HepG2 (cell line): Measurements from ENCODE around the gene RPS6KB1. TPM values are rescaled to one million over a fixed set of nuclear protein-coding genes. Genes with fewer than 3 reads are reported as not detected.

ENCODE experiments used
- ATAC-seq: fragments of 200-7000 bp; cut with Tn5 transposase; 3 replicates; pipeline ENCODE4 v1.9.1; 2020; ENCODE audit warnings: mild to moderate bottlenecking, moderate library complexity
- BruUV-seq: library from RNA; stranded (reverse); fragments of 400-500 nt; replicated peaks from 2 replicates; lab custom pipeline; 2021; lab: Mats Ljungman, UMichigan
- CTCF ChIA-PET: fragments of 300-600 bp; formaldehyde crosslinking; extraction: SDS; loops from one replicate; lab custom pipeline; 2021; ENCODE audit warnings: low total read pairs, inconsistent platforms, low intra/inter-chr PET ratio; lab: Yijun Ruan, JAX
- POLR2A ChIA-PET: fragments of 350-600 bp; sonication (Branson Sonifier 250); formaldehyde crosslinking; loops from one replicate; lab custom pipeline; 2020; ENCODE audit warnings: antibody characterized with exemption, inconsistent platforms; lab: Yijun Ruan, JAX
- DNase-seq: peaks from one replicate; pipeline ENCODE4 v3.0.0-alpha.2; 2015; ENCODE audit warnings: low spot score
- FAIRE-seq: peaks from 3 replicates; lab custom pipeline; 2011; peaks lifted over from hg19 to GRCh38; lab: Jason Lieb, UNC
- H2AFZ ChIP-seq: one replicate; pipeline ENCODE4 v1.6.1; 2011; ENCODE audit warnings: low read length, inconsistent platforms
- H3K27ac ChIP-seq: fragments of 300-600 bp; 3 replicates; pipeline ENCODE4 v1.8.0; 2011; ENCODE audit warnings: mixed run types, mild to moderate bottlenecking, mixed read lengths, low read length, inconsistent platforms; ENCODE audit not compliant: insufficient read depth; ENCODE audit errors: extremely low read length
- H3K27me3 ChIP-seq, 2 experiments: fragments of 200-600 bp in 1 of 2; 2 replicates in 1 of 2; 3 replicates in 1 of 2; pipeline versions ENCODE4 v1.6.0 to v1.8.0; 2011; ENCODE audit warnings: low read length in 2 of 2, mild to moderate bottlenecking in 2 of 2, moderate library complexity in 2 of 2, inconsistent platforms in 1 of 2; ENCODE audit not compliant: insufficient read depth in 2 of 2, control insufficient read depth in 1 of 2
- H3K36me3 ChIP-seq, 2 experiments: fragments of 200-600 bp in 1 of 2; replicated peaks in 1 of 2; 2 replicates in 1 of 2; 3 replicates in 1 of 2; pipeline versions ENCODE4 v1.5.1 to v1.8.0; 2011; ENCODE audit warnings: low read length in 2 of 2, inconsistent platforms in 1 of 2; ENCODE audit not compliant: insufficient read depth in 2 of 2, control insufficient read depth in 1 of 2
- H3K4me1 ChIP-seq: 2 replicates; pipeline ENCODE4 v1.5.1; 2012; ENCODE audit warnings: low read length, inconsistent platforms; ENCODE audit not compliant: insufficient read depth
- H3K4me2 ChIP-seq: 2 replicates; pipeline ENCODE4 v1.6.0; 2011; ENCODE audit warnings: low read depth, low read length, inconsistent platforms
- H3K4me3 ChIP-seq, 3 experiments: fragments of 200-600 bp in 1 of 3; sonication (generic), shearing (Covaris generic) in 1 of 3; replicated peaks in 1 of 3; 2 replicates each; pipeline ENCODE4 v1.5.1; 2011 to 2016; ENCODE audit warnings: low read length in 3 of 3, inconsistent platforms in 2 of 3, low read depth in 2 of 3, mild to moderate bottlenecking in 2 of 3, control low read depth in 1 of 3, mixed read lengths in 1 of 3; ENCODE audit not compliant: insufficient read depth in 1 of 3
- H3K79me2 ChIP-seq: one replicate; pipeline ENCODE4 v1.6.1; 2011; ENCODE audit warnings: low read length, inconsistent platforms; ENCODE audit not compliant: insufficient read depth
- H3K9ac ChIP-seq: 2 replicates; pipeline ENCODE4 v1.6.0; 2011; ENCODE audit warnings: mild to moderate bottlenecking, low read depth, low read length, inconsistent platforms; ENCODE audit not compliant: insufficient read depth
- H3K9me3 ChIP-seq: 2 replicates; pipeline ENCODE4 v1.5.1; 2012; ENCODE audit warnings: mild to moderate bottlenecking, low read length
- H4K20me1 ChIP-seq: 2 replicates; pipeline ENCODE4 v1.6.0; 2011; ENCODE audit warnings: inconsistent platforms, mild to moderate bottlenecking, low read length, moderate library complexity; ENCODE audit not compliant: insufficient read depth
- AKAP8 ChIP-seq: sonication (generic); formaldehyde crosslinking; IDR thresholded peaks from 2 replicates; pipeline ENCODE4 v1.5.1; 2020; ENCODE audit warnings: mild to moderate bottlenecking, missing genetic modification reagents
- FOXK1 ChIP-seq: sonication (generic); formaldehyde crosslinking; IDR thresholded peaks from 2 replicates; pipeline ENCODE4 v1.4.0; 2020; ENCODE audit warnings: low read depth, missing genetic modification reagents, borderline replicate concordance
- FOXM1 ChIP-seq: sonication (generic); formaldehyde crosslinking; IDR thresholded peaks from 2 replicates; pipeline ENCODE4 v1.5.0; 2020; ENCODE audit warnings: missing genetic modification reagents
- HBP1 ChIP-seq: IDR thresholded peaks from 2 replicates; pipeline ENCODE4 v1.6.1; 2016; ENCODE audit warnings: low read depth, control low read depth
- HOXA3 ChIP-seq: sonication (generic); formaldehyde crosslinking; IDR thresholded peaks from 2 replicates; pipeline ENCODE4 v1.5.0; 2020; ENCODE audit warnings: missing genetic modification reagents
- NCOA2 ChIP-seq: sonication (generic); formaldehyde crosslinking; IDR thresholded peaks from 2 replicates; pipeline ENCODE4 v1.8.0; 2022; ENCODE audit warnings: inconsistent platforms
- PBX2 ChIP-seq: IDR thresholded peaks from 2 replicates; pipeline ENCODE4 v1.6.1; 2016; ENCODE audit warnings: control low read depth
- PLRG1 ChIP-seq: fragments of 450-650 bp; conservative IDR thresholded peaks from 2 replicates; pipeline ENCODE4 v1.6.1; 2016
- SMAD3 ChIP-seq: sonication (generic); formaldehyde crosslinking; IDR thresholded peaks from 2 replicates; pipeline ENCODE4 v1.4.0; 2020; ENCODE audit warnings: missing genetic modification reagents
- SOX5 ChIP-seq: IDR thresholded peaks from 2 replicates; pipeline ENCODE4 v1.6.1; 2016; ENCODE audit warnings: borderline replicate concordance
- SPEN ChIP-seq: sonication (generic); formaldehyde crosslinking; IDR thresholded peaks from 2 replicates; pipeline ENCODE4 v1.5.1; 2020; ENCODE audit warnings: low read depth, mild to moderate bottlenecking, missing genetic modification reagents
- STAT6 ChIP-seq: sonication (generic); formaldehyde crosslinking; IDR thresholded peaks from 2 replicates; pipeline ENCODE4 v1.4.0; 2020; ENCODE audit warnings: missing genetic modification reagents, mild to moderate bottlenecking, borderline replicate concordance
- ZBTB33 ChIP-seq: sonication (generic); formaldehyde crosslinking; IDR thresholded peaks from 2 replicates; pipeline ENCODE4 v1.4.0; 2020; ENCODE audit warnings: missing genetic modification reagents
- ZBTB38 ChIP-seq: sonication (generic); formaldehyde crosslinking; IDR thresholded peaks from 2 replicates; pipeline ENCODE4 v1.5.1; 2020; ENCODE audit warnings: mild to moderate bottlenecking, missing genetic modification reagents
- ZFP1 ChIP-seq: IDR thresholded peaks from 2 replicates; pipeline ENCODE4 v1.6.1; 2016
- ZNF3 ChIP-seq: IDR thresholded peaks from 2 replicates; pipeline ENCODE4 v1.7.0; 2017; ENCODE audit warnings: inconsistent platforms
- ZNF496 ChIP-seq: sonication (generic); formaldehyde crosslinking; IDR thresholded peaks from 2 replicates; pipeline ENCODE4 v1.8.1; 2023; ENCODE audit warnings: mild to moderate bottlenecking, moderate library complexity, missing genetic modification reagents; ENCODE audit not compliant: insufficient replicate concordance
- ZNF580 ChIP-seq: IDR thresholded peaks from 2 replicates; pipeline ENCODE4 v1.6.1; 2016; ENCODE audit warnings: low read depth, borderline replicate concordance
- ZNF746 ChIP-seq: sonication (generic); formaldehyde crosslinking; IDR thresholded peaks from 2 replicates; pipeline ENCODE4 v1.8.0; 2022; ENCODE audit warnings: mild to moderate bottlenecking, missing genetic modification reagents
- WGBS: methylation state at CpG from one replicate; pipeline ENCODE4 v1.1.6; 2017; ENCODE audit warnings: low lambda C conversion rate; 5-methylcytosine and 5-hydroxymethylcytosine counted together
- in situ Hi-C: cut with HindIII; loops from 2 replicates; pipeline ENCODE4 v1.10.0; 2017; ENCODE audit warnings: low pct_unique_long_range_greater_than_20kb; ENCODE audit not compliant: extremely low pct_ligation_motif_present
- intact Hi-C: fragments of 100-400 bp; cut with micrococcal nuclease; formaldehyde crosslinking; loops from one replicate; pipeline ENCODE4 v1.10.0; 2022; ENCODE audit not compliant: unreplicated experiment
- polyA plus RNA-seq, 8 experiments: library from polyadenylated mRNA; depleted of rRNA in 3 of 8; stranded (reverse) in 7 of 8; unstranded in 1 of 8; fragments of >200 nt; fragmentation: Illumina TruSeq in 4 of 8; extraction: Trizol in 4 of 8; gene quantifications; 2 replicates each; pipeline versions ENCODE4 v1.2.1 to v1.2.3, GENCODE V29; 2011 to 2016; ENCODE audit warnings: low read depth in 4 of 8, missing spikeins in 1 of 8, mixed read lengths in 1 of 8; ENCODE audit not compliant: insufficient read depth in 1 of 8
- total RNA-seq, 5 experiments: library from RNA; depleted of rRNA; stranded (reverse); fragments of >200 nt; fragmentation: Illumina TruSeq; extraction: Trizol; gene quantifications; 2 replicates each; pipeline ENCODE4 v1.2.3, GENCODE V29; 2016; ENCODE audit warnings: low read depth in 1 of 5

The RPS6KB1 gene
- total and polyA plus RNA-seq, 2 of the 13 experiments (the other 11 are each of a cell fraction or from before 2014, with no cell fraction given) = 16.5 to 42.2 TPM

- H4K20me1 ChIP-seq = no peaks in the 10 kb centered on the region
- DNase-seq (peak; percentile 75), ATAC-seq (peak; percentile 7; the same call in 2 of the 3 replicates), FAIRE-seq (no peak)
- H3K9me3 ChIP-seq = no peaks in the 10 kb centered on the region
- peaks cover under 1% of the 10 kb centered on the region for H3K79me2 ChIP-seq
- peak overlapping the region; percentile 48 for H3K27ac ChIP-seq
- ChIA-PET CTCF (no interaction called here), POLR2A (interaction anchor here (0.6 to 20.0 kb wide), 7 partner anchors 8 to 141 kb away, joined by 3 to 501 read pairs (median 4); partner anchors contain the start of genes PTRH2 and VMP1)
- 35% methylated on average over 7 of the region's 7 CpGs for WGBS
- H2AFZ ChIP-seq = no peak overlapping the region
- no peak overlapping the region; a peak in 1 of 6 replicates for H3K4me3 ChIP-seq
- H3K36me3 ChIP-seq = no peaks in the 10 kb centered on the region
- in situ Hi-C loops = no loop called here
- peak overlapping the region; percentile 32 for H3K9ac ChIP-seq
- intact Hi-C loops = loop anchor here (5.0 kb wide), 1 partner anchor 44 kb away; the partner anchor contains the start of genes RPS6KB1 and TUBD1
- no TSS peak for BruUV-seq
- H3K4me2 ChIP-seq = peak overlapping the region; percentile 38
- no peaks in the 10 kb centered on the region for H3K27me3 ChIP-seq
- peaks cover 95% of the 10 kb centered on the region for H3K4me1 ChIP-seq
- TF ChIP-seq PLRG1 = no peak
- peak; percentile 66; the same call in 1 of the 2 replicates for TF ChIP-seq ZNF3
- TF ChIP-seq FOXM1 (CRISPR knock-in tag) = no peak
- 0 out of 2 replicates have a peak, but pooled peaks have one; percentile 17 for TF ChIP-seq SOX5
- no peak for TF ChIP-seq PBX2 (CRISPR knock-in tag)
- TF ChIP-seq HOXA3 (CRISPR knock-in tag) = peak; percentile 64
- no peak for TF ChIP-seq ZNF746 (CRISPR knock-in tag)
- TF ChIP-seq SPEN = no peak
- TF ChIP-seq ZFP1 = peak; percentile 70; the same call in 1 of the 2 replicates
- TF ChIP-seq NCOA2 (CRISPR knock-in tag) = peak; percentile 50; the same call in 1 of the 2 replicates
- peak; percentile 56 for TF ChIP-seq ZBTB38 (CRISPR knock-in tag)
- no peak for TF ChIP-seq AKAP8 (CRISPR knock-in tag)
- TF ChIP-seq SMAD3 (CRISPR knock-in tag) = peak; percentile 81
- peak; percentile 64; the same call in 1 of the 2 replicates for TF ChIP-seq HBP1 (CRISPR knock-in tag)
- no peak for TF ChIP-seq STAT6 (CRISPR knock-in tag)
- TF ChIP-seq ZNF580 = 0 out of 2 replicates have a peak, but pooled peaks have one; percentile 36
- peak; percentile 60; the same call in 1 of the 2 replicates for TF ChIP-seq FOXK1 (CRISPR knock-in tag)
- no peak for TF ChIP-seq ZNF496 (CRISPR knock-in tag)
- TF ChIP-seq ZBTB33 (CRISPR knock-in tag) = peak; percentile 97
Measured at GRCh38 chr17:59848778-59849177, 44.1 kb upstream of the RPS6KB1 start.
